GM19239 (cell line): ENCODE data around the gene AK9.
A peak's percentile ranks its signal among the peaks of the same experiment; 100 is the strongest.
"Not testable (repeated sequence)": the region's sequence is repeated elsewhere in the genome, so short reads cannot be mapped to it uniquely, and the experiment has no call there.

Experiments
- DNase-seq: peaks from one replicate; pipeline ENCODE4 v3.0.0; 2011; ENCODE audit warnings: low spot score; ENCODE audit not compliant: insufficient read length
- FAIRE-seq: peaks from 2 replicates; lab custom pipeline; 2011; peaks lifted over from hg19 to GRCh38; lab: Jason Lieb, UNC

Gene AK9

GRCh38 chr6:109466212-109466923, 224.6 kb downstream of the AK9 start:
- DNase-seq (no peak), FAIRE-seq (no peak)

- DNase-seq (no peak), FAIRE-seq (no peak)
Observed at GRCh38 chr6:109465772-109466171, 225.2 kb downstream of the AK9 start.

GRCh38 chr6:109461733-109462526, 229.1 kb downstream of the AK9 start:
- FAIRE-seq (no peak), DNase-seq (no peak)

DNA sequence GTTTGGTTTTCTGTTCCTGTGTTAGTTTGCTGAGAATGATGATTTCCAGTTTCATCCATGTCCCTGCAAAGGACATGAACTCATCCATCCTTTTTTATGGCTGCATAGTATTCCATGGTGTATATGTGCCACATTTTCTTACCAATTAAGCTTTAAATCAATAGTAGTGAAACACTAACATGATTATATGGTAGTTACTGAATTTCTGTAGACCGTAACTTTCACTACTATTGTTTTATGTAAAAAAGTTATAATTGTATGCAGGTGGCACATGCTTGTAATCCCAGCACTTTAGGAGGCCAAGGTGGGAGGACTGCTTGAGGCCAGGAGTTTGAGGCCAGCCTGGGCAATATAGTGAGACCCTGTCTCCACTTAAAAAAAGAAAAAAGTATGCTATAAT, 229.8 kb downstream of the AK9 start:
- FAIRE-seq, DNase-seq: not testable (repeated sequence)

GRCh38 chr6:109460161-109460829, 230.7 kb downstream of the AK9 start:
- DNase-seq (no peak), FAIRE-seq (no peak)

GRCh38 chr6:109458774-109459531, 232.0 kb downstream of the AK9 start:
- FAIRE-seq, result peak; percentile 94
- DNase-seq, result no peak

GRCh38 chr6:109457562-109457996, 233.4 kb downstream of the AK9 start:
- DNase-seq (no peak), FAIRE-seq (no peak)

DNA sequence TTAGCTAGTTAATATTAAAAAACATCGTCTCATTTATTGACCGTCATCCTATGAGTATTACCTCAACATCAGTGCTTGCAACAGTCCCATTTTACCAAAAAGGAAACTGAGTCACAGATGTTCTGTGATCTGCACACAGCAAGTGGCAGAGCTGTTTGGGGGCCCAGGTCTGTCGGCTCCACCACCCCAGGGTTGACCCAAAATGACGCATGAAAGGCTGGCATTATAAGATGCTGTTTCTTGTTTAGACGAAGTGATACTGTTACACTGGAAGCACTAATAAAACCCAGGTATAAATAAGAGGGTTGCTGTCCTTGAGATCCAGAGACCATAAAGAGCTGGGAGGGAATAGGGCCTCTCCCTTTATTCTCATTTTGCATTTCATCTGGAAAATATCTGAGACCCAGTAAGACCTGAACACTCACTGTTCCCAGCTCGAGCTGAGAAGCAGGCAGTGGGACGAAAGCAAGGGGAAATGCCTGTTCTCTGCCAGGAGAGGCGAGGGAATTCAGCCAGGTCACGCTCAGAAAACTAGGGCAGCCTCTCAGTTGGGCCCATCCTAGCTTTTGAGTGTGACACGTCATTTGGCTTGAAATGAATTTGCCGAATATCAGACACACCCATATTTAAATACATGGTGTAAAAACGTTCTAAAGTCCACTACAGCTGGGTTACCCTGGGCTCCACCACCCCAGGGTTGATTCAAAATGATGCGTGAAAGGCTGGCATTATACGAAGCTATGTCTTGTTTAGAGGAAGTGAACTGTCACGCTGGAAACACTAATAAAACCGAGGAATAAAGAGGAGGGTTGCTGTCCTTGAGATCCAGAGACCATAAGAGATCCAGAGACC, 234.1 kb downstream of the AK9 start:
- FAIRE-seq (no peak), DNase-seq (no peak)

- no peak for DNase-seq
- FAIRE-seq, result no peak
Observed at GRCh38 chr6:109456111-109456583, 234.9 kb downstream of the AK9 start.

GRCh38 chr6:109455437-109456110, 235.4 kb downstream of the AK9 start, which contains the start of gene MICAL1:
TSS of gene MICAL1 (minus strand) at chr6:109455772. CDS start at chr6:109454196, 1,576 bp downstream.
- FAIRE-seq (peak; percentile 84), DNase-seq (peak; percentile 62)

DNA sequence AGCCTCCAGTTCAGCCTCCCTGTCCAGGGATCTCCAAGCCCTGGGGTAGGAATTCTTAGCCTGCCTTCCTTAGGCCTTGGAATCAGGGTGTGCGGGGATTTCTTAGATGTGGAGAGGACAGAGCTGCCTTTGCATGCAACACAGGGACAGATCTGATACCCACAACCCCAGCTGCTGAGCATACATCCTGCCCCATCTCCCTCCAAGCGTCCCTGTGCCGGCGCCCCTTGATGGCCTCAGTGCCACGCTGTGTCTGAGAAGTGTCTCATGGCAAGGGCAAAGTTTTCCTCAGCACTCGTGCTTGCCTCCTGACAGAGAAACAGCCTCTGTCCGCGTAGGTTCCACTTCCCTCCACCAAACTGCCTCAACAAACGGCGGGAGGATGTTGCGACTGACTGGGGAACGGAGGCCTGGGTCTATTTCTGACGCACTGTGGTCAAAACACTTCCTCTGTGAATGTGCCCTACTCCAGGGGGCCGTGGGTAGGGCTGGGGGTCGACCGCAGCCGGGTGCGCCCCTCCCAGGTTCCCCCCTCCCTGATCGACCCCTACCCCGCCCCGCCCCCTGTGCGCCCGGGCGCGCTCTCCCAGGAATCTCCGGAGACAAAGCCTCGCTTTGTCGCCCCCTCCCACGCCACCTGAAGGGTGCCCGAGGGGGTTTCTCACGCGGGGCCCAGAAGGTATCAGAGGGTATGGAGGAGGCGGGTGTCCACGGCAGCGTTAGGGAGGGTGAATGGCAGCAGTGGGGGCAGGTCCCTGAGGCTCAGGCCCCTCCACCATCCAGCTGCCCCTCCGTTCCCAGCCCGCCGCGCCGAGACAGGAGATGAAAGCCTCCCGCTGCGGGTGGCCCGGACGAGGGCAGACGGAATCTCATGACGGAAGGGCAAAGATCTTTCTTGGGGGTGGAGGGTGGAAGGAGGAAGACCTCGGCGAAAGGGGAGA, 236.2 kb downstream of the AK9 start:
- peak; percentile 87 for FAIRE-seq
- peak; percentile 44 for DNase-seq

DNA sequence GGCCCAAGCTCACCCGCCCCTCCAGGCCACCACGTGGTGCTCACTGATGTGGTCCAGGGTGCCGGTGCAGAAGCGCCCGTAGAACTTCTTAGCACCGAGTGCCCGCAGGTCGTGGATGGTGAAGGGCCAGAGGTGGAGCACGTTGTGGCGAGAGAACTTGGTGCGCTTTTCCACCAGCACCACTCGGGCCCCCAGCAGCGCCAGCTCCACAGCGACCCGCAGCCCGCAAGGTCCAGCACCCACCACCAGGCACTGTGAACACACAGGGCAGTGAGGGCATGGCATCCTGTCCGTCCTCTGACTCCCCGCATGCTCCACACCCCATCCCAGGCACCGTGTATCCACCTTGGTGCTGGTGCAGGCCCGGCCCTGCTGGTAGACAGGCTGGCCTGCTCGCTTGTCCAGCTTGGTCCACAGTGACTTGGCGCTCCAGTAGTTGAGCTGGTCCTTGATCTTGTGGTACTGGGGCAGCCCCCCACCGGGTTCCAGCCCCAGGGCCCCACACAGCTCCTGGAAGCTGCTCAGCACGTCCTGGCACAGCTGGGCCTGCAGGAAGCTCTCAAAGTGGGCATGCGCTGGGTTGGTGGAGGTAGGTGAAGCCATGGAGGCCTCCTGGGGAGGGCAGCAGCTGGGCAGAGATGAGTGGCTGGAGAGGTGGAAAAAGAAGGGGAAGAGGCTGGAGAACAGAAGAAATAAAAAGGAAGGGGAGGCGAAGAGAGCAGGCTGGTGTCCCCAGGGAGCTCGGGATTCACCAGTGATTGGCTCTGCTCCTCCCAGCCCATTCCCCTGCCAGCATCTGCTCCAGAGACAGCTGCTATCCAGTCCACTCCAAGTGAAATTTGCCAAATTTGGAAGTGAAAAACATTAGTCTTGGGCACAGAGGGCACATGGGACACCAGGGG, 237.2 kb downstream of the AK9 start:
- DNase-seq, result no peak
- no peak for FAIRE-seq

- FAIRE-seq, result no peak
- DNase-seq, result no peak
Observed at GRCh38 chr6:109453156-109453555, 237.8 kb downstream of the AK9 start.

DNA sequence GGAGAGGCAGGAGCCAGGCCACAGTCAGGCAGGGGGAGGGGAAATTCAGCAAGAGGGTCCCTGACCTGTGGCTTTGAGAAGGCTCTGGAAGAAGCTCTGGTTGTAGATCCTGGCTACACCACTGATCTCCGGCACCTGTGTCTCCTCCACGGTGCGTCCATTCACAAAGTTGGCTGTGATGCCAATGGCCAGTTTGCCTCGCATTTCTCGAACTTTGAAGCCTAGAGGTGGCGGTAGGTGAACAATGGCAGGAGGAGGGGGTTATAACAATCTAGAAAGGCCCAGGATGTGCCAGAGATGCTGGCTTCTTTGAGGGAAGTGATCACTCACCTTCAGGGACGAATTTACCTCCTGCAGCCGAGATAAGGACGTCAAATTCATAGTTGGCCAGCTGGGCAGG, 238.8 kb downstream of the AK9 start:
- DNase-seq (no peak), FAIRE-seq (no peak)

- no peak for FAIRE-seq
- DNase-seq, result no peak
Observed at GRCh38 chr6:109451376-109451775, 239.6 kb downstream of the AK9 start.

DNA sequence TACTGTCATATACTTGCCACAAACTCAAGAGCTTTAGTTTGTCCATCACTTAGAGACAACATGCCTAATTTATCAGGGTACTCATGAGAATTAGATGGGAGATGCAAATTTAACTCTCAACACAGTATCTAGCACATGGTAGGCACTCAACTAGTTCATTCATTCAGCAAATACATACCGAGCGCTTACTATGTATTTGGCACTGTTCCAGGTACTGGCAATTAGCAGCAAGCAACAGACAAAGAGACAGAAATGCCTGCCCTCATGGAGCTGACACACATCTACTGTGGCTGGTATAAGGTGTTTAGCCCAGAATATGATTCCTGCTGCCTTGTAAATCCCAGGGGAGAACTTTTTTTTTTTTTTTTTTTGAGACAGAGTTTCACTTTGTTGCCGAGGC, 240.2 kb downstream of the AK9 start:
- DNase-seq, result no peak
- no peak for FAIRE-seq
